HEK293 (cell line): ENCODE data around the gene PIK3R3.

ENCODE experiments used
- CTCF ChIP-seq: fragments of 450-650 bp; formaldehyde crosslinking; IDR thresholded peaks from 2 replicates; pipeline ENCODE4 v1.5.1; 2016; ENCODE audit warnings: missing biosample characterization, missing genetic modification characterization
- MEIS1 ChIP-seq: sonication (generic); formaldehyde crosslinking; IDR thresholded peaks from 2 replicates; pipeline ENCODE4 v1.8.1; 2022; ENCODE audit warnings: missing genetic modification reagents, mild to moderate bottlenecking, borderline replicate concordance
- PBX3 ChIP-seq: sonication (generic); formaldehyde crosslinking; IDR thresholded peaks from 2 replicates; pipeline ENCODE4 v1.8.1; 2022; ENCODE audit warnings: mild to moderate bottlenecking, moderate library complexity, missing genetic modification reagents
- SP3 ChIP-seq: fragments of 450-650 bp; formaldehyde crosslinking; IDR thresholded peaks from 2 replicates; pipeline ENCODE4 v1.5.1; 2016; ENCODE audit warnings: missing biosample characterization, missing genetic modification characterization
- ZBTB11 ChIP-seq: fragments of 450-650 bp; formaldehyde crosslinking; conservative IDR thresholded peaks from 2 replicates; pipeline ENCODE4 v1.5.1; 2016; ENCODE audit warnings: low read depth, missing biosample characterization, missing genetic modification characterization
- ZNF10 ChIP-seq: fragments of 450-650 bp; formaldehyde crosslinking; IDR thresholded peaks from 2 replicates; pipeline ENCODE4 v1.5.1; 2017; ENCODE audit warnings: missing biosample characterization, missing genetic modification characterization
- ZNF24 ChIP-seq: fragments of 450-650 bp; formaldehyde crosslinking; IDR thresholded peaks from 2 replicates; pipeline ENCODE4 v1.5.1; 2016; ENCODE audit warnings: missing biosample characterization, missing genetic modification characterization
- ZNF747 ChIP-seq: fragments of 450-650 bp; formaldehyde crosslinking; IDR thresholded peaks from 2 replicates; pipeline ENCODE4 v1.5.1; 2016; ENCODE audit warnings: missing biosample characterization, missing genetic modification characterization

- no peak for TF ChIP-seq ZNF747 (tag by site-specific recombination)
- TF ChIP-seq CTCF (tag by site-specific recombination): no peak
- TF ChIP-seq ZNF10: no peak
- TF ChIP-seq ZBTB11 (tag by site-specific recombination): no peak
- no peak for TF ChIP-seq MEIS1 (CRISPR knock-in tag)
- no peak for TF ChIP-seq SP3 (tag by site-specific recombination)
- no peak for TF ChIP-seq PBX3 (CRISPR knock-in tag)
- no peak for TF ChIP-seq ZNF24 (tag by site-specific recombination)
Observed at GRCh38 chr1:46065405-46065804, 67.0 kb downstream of the PIK3R3 start.
